GM12872 (cell line): ENCODE measurements around the gene ZFX.

ENCODE experiments used
- CTCF ChIP-seq: IDR thresholded peaks from 3 replicates; pipeline ENCODE4 v1.5.1; 2011; ENCODE audit warnings: low read depth, mild to moderate bottlenecking, low read length, moderate library complexity; ENCODE audit not compliant: insufficient read depth

ZFX gene

GRCh38 chrX:24190500-24191156 is 41.1 kb downstream of the ZFX start:
- TF ChIP-seq CTCF = no peak

DNA sequence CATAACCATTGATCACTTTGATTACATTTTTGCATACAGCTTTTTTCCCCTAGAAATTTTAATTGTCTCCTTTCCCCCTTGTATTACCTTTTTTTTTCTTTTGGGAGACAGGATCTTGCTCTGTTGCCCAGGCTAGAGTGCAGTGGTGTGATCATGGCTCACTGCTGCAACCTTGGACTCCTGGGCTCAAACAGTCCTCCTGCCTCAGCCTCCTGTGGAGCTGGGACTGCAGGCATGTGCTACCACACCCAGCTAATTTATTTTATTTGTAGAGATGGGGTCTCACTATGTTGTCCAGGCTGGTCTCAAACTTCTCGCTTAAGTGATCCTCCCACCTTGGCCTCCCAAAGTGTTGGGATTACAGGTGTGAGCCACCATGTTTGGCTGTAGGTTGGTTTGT is 47.0 kb downstream of the ZFX start:
- TF ChIP-seq CTCF = no peak

DNA sequence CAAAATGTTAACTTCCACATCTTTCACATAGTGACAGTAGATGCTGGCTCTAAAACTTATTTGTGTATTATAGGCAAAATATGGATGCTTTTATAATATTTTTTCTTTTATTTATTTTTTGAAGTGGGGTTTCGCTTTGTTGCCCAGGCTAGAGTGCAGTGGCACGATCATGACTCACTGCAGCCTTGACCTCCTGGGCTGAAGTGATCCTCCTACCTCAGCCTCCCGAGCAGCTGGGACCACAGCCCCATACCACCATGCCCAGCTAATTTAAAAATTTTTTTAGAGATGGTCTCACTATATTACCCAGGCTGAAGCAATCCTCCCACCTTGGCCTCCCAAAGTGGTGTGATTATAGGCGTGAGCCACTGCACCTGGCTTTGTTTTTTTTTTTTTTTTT is 48.6 kb downstream of the ZFX start:
- TF ChIP-seq CTCF = no peak

DNA sequence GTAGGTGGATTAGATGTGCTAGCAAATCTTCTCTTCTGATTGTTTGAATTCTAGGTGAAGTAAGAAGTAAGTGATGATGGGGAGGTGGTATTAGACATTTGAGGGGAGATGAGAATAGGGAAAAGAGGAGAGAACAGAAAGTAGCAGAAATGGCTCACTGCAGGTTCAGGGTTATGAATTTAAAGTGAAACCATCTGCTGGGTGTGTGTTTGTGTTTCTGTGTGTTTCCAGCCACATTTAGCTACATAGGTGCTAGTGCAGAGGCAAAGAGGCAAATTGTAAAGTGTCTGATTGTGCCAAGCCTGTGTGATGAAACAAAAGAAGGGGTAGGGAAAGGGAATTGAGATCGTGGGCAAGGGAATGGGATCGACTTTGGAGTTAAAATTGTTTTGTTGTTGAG is 50.6 kb downstream of the ZFX start:
- no peak for TF ChIP-seq CTCF

- no peak for TF ChIP-seq CTCF
These were observed 51.7 kb downstream of the ZFX start for GRCh38 chrX:24201216-24201615.

DNA sequence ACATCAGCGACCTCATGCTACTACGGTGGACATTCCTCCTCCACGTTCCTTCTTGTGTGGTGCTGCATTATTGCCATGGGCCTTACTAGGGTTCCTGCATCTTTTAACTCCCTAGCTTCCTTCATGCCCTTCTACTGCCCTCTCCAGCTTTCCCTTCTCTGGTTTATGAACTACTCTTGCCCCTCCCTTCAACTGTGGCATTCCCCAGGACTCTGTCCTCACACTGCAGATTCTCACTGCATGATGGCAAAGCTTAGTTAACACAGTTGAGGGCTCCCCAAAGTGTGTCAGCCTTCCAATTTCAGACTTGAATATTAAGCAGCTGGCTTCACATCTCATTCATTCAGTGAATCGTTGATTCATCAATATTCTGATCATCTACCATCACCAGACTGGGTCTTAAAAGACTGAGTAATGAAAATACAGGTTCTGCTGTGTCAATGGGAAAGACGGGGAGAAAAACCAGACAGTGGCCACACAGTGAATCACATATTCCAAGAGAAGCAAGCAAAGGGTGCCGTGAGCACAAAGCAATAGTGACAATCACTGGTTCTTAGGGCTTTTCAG is 53.0 kb downstream of the ZFX start:
- no peak for TF ChIP-seq CTCF

DNA sequence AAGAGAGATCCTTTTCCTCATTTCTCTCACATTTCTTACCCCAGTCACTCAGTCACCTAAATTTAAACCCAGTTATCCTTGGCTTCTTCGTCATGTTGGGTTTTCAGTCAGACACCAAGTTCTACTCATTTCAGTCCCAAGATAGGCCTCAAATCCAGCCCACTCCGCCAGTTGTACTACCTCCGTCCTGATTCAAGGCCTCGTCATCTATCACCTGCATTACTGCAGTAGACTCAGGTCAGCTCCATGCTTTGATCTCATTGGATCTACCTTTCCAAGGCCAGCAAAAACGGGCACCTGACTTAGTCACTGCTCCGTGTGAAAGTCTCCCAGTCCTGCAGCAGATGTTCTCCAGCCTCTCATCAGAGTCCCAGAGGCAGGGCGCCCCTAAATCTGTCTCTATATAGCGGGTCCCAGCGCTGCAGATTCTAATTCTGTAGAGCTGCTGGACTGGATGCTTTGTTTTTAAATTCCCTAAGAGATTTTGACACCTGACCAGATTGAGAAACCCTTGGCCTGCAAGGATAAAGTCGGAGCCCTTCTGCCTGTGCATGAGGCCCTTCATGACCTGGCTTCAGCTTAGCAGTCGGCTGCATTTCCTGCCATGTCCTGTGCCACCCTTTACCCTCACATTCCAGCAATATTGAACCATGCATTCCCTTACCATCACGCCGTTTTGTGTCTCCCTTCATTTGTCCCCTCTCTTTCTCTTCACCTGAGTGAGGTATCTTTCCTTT is 53.7 kb downstream of the ZFX start:
- no peak for TF ChIP-seq CTCF
